Measurements from ENCODE around the gene ZFPL1.
"Not testable (repeated sequence)": the region's sequence is repeated elsewhere in the genome, so short reads cannot be mapped to it uniquely, and the experiment has no call there.

The ZFPL1 gene

DNA sequence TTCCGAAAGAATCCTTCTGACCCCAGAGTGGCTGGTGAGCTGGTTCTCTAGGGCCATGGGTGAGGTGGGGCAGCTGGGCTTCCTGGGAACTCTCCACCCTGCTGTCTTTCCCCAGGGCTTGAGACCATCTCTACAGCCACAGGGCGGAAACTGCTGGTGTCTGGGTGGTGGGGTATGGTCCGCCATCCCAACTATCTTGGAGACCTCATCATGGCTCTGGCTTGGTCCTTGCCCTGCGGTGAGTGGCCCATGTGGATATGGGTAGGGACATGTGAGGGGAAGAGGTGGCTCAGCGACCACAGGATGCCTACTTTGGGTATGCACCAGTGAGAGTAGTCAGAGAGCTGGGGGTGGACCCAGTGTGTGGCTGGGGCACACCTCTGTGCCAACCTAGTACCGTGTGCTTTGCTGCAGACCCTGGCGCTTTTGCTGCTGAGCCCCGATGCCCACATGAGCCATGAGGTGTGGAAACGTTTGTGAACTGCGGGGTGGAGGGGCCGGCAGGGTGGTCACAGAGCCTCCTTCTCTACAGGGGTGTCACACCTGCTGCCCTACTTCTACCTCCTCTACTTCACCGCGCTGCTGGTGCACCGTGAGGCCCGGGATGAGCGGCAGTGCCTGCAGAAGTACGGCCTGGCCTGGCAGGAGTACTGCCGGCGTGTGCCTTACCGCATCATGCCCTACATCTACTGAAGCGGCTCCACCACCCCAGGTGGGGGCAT, 31.5 kb downstream of the ZFPL1 start:
- no peak for DNase-seq

DNA sequence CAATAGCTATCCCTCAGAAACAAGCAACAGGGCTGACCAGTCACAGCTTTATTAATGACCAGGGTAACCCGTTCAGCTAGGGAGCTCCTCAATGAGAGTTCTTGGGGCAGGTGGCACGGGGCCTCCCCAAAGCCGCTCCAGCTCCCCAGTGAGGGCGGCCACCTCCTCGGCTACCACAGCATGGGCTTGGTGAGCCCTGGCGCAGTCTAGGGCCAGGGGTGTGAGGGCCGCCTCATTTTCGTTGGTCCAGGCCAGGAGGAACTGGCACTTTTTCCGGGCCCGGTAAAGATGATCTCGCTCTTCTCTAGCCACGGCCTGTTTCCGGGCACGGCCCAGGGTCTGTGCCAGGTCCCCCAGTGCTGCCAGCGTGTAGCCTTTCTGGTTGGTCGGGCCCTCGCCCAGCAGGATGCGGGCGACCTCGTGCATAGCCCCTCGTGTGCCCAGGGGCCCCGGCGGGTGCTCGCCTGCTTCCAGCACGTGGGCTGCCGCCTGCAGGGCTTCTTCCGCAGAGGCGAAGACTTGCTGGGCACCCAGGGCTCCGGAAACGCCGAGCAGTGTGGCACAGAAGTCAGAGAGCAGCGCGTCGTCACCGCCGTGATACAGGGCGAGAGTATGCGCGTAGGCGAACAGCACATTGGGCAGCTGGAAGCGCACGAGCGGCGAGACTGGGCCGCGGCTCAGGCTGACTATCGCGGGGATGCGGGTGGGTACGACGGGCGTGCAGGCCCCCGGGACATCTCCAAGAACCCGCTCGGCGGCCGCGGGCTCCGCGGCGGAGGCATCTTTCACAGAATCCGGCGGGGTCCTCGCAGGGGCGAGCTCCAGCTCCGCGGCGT, 32.6 kb downstream of the ZFPL1 start:
- peak; percentile 74 to 82 for DNase-seq

DNA sequence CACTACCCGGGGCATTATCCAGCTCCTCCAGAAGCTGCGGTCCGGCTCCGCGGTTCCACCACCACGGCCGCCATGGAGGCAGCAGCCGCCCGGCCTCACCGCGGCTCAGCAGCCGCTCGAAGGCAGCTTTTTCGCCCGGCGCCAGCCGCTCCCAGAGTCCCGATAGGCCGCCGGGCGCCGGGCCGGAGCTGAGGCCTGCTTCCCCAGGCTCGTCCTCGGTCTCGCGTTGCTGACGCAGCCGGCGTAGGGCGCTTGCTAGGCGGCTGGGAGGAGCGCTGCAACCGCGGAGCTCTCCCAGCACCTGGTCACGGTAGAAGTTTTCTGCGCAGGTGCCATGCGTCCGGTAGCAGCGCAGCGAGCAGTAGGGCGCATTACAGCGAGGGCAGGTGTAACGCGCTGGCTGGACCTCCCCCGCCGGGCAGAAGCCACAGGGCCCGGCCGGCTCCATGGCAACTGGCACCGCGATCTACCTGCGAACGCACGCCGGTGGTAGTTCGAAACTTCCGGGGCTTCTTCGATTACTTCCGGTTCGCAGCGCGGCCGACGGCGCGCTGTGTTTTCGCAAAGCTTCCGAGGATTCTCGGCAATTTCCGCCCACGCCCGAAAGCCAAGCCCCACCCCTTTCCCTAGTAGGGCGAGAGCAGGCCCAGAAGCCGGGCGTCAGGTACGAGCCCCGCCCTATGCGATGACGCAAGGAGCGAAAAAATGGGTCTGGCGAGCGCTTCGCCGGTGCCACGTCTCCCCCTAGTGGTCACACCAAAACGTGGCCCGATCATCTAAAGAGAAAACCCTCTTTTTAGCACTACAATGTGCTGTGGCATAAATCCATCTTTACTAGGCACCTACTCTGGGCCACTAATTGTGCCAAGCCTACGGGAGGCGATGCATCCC, 33.4 kb downstream of the ZFPL1 start, which contains the start of gene ZNHIT2:
ZNHIT2 (minus strand) TSS at position 496 of the 891 bp plus-strand sequence; CDS start at position 448, 48 bp downstream.
- peak; percentile 100 for DNase-seq

DNA sequence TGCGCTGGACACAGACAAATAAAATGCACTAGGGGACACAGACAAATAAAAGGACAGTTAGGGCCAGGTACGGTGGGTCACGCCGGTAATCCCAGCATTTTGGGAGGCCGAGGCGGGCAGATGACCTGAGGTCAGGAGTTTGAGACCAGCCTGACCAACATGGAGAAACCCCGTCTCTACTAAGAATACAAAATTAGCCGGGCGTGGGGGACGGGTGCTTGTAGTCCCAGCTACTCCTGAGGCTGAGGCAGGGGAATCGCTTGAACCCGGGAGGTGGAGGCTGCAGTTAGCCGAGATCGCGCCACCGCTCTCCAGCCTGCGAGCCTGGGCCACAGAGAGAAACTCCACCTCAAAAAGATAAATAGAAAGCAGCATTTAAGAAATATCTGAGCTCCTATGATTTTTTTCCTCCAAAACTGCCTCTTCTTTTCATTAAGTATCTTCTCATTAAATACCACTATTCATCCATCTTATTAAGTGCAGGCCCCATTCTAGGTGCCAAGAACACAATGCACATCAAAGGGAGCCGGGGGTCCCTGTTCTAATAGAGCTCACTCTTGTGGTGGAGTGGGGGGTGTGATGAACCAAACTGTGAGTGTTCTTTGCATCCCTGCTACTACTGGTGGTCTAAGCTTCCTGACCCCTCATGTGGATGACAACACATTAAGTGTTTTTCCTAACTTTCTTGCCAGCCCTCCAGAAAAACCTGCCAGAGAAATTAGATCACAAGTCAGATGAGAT, 34.2 kb downstream of the ZFPL1 start:
- DNase-seq = no peak

- not testable (repeated sequence) for DNase-seq
These were observed 35.1 kb downstream of the ZFPL1 start for GRCh38 chr11:65118891-65119669.

GRCh38 chr11:65119670-65119995, 35.6 kb downstream of the ZFPL1 start:
- DNase-seq = no peak

DNA sequence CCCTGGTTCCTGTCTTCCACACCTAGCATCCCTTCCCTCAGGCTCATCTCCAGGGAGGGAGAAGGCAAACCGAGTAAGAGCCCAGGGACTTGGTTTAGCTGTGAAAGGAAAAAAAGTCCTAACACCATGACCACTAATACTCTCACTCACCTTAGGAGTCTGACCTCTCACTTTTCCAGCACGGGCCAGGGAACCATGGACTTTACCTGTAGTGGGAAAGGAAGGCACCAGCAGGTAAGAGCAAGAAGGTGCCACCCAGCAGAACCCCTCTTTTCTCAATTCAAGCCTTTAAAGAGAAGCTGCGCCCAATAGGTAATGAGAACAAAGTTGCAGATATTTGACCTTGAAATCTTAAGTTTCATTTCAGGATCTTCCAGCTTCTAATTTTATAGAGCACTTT, 36.8 kb downstream of the ZFPL1 start:
- DNase-seq = no peak

- DNase-seq = peak in 1 of 2 experiments; percentile 55
These were observed 37.4 kb downstream of the ZFPL1 start for GRCh38 chr11:65121447-65121864.

DNA sequence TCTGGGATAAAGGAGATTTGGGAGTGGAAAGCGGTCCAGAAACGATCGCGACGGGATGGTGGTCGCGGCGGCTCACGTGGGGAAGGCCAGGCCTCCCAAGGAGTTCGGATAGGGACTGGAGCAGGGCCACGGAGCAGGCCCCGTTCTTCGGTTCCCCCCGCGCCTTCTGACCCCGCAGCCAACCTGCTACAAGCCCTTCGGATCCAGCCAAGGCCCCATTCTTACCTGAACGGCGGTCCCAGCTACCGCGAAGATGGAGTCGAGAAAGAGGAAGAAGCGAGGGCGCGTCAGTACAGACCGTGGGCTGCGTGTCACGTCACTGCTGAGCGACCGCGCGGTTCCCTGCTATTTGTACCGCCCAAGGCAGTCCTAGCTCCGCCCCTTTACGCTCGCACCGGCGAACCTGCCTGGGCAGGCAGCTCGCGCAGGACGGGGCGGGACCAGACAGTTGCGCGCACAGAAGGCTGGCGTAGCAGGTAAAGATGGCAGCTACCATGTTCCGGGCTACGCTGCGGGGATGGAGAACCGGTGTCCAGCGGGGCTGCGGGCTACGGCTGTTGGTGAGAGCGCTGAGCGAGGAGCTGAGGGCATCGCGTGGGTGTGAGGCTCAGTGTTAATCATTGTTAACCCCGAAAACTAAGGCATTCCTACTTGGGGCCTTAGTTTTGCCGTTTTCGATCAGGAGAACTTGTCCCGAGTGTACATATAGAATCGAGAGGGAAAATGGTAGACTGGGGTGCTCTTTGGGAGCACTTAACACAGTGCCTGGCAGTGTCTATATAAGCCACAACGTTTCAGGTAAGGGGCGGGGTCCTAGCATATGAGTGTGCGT, 38.1 kb downstream of the ZFPL1 start, which contains the start of the genes FAU and MRPL49:
FAU (minus strand) TSS at position 270 of the 832 bp plus-strand sequence. CDS start 321 bp downstream, outside the sequence.
MRPL49 (plus strand) TSS at position 457 of the 832 bp plus-strand sequence; CDS start at position 483, 26 bp downstream.
- peak; percentile 98 to 99 for DNase-seq

- DNase-seq = no peak
These were observed 40.6 kb downstream of the ZFPL1 start for GRCh38 chr11:65124480-65125196.

GRCh38 chr11:65125197-65126056, 41.4 kb downstream of the ZFPL1 start:
- no peak for DNase-seq

DNA sequence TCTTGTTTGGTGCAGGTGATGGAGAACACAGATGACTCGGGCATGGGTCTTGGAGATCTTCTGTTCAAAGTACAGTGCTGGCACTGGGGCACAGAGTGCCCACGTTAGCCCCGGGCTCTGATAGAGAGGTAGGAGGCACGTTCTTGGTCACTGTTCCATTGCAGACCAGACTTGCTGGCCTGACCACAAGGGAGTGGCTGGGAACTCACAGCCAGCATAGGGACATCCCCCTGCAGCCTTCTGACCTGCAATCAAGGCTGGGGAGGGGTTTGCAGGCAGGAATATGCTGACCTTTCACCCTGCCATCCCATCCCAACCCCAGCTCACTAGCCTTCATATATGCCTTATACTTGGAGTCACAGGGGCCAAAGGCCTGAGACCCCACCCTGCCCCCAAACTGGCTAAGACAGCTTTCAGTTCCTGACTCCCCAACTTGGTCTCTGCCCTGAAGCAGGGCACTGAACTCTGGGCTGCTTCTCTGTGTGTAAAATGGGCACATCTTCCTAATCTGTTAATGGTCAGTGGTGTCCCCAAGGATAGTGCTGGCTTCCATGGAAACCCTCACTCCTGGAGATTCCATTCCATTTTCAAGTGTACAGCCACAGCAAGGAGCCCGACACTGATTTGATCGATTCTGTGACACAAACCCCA, 42.7 kb downstream of the ZFPL1 start:
- no peak for DNase-seq

GRCh38 chr11:65127473-65128181, 43.6 kb downstream of the ZFPL1 start:
- DNase-seq = no peak

DNA sequence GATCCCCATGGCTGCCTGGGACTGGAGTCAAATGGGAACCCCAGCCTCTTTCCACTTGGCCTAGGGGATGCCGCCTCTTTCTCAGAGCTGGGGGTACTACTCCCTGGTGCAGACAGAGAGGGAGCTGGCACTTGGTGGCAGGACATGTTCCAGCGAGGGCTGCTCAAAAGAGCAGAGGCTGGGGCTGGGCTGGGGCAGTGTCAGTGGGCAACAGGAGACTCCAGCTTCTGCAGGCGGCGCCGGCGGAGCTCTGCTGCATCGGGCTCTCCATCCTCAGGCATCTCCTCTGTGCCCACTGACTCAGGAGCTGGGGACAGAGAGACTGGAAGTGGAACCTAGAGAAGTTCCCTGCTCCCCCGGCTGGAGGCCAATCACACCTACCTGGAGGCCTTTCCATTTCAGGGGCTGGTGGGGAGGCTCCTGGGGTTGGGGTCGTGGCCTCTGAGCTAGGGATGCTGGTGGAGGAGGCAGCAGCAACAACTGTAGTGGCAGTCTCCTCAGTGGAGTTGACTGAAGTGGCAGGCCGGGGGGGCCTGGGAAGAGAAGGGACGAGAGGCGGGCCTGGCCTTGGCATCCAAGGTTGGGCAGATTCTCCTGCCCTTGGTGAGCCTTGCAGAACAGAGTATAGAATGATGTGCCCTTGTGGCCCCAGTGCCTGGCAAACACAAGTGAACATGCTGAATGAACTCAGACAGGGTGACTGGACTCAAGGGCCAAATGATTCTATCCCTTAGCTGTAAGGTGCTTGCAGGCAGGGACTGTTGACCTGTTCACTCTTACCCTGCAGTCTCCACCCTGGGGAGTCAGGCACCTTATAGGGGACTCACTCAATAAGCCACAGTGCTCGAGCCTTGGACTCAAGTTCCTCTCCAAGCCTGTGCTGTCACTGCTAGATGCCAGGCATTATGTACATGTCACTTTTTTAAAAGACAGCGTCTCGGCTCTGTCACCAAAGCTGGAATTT, 44.4 kb downstream of the ZFPL1 start:
- DNase-seq = no peak

GRCh38 chr11:65129649-65130441, 45.8 kb downstream of the ZFPL1 start:
- DNase-seq = no peak

All from activated T-cell treated with anti-CD3 and anti-CD28 coated beads, Interleukin-2, amount 50 U/mL, for 48 hours (primary cell).